Muscle layer of duodenum (tissue), 2 donors: Measurements from ENCODE around the gene PCMTD2.

ENCODE experiments used
- H3K27ac ChIP-seq: one replicate; pipeline ENCODE4 v1.7.0; 2013; ENCODE audit warnings: mild to moderate bottlenecking, low read length
- H3K27me3 ChIP-seq: one replicate; pipeline ENCODE4 v1.7.0; 2013; ENCODE audit warnings: low read depth, mild to moderate bottlenecking, control low read depth, low read length
- H3K36me3 ChIP-seq, 2 donors: one replicate each; pipeline ENCODE4 v1.7.0; 2013; ENCODE audit warnings: low read length in 2 of 2, control low read depth in 1 of 2, mild to moderate bottlenecking in 1 of 2; ENCODE audit not compliant: insufficient read depth in 2 of 2, control insufficient read depth in 1 of 2
- H3K4me1 ChIP-seq, 2 donors: one replicate each; pipeline ENCODE4 v1.7.0; 2013; ENCODE audit warnings: low read length in 2 of 2, mild to moderate bottlenecking in 2 of 2, control low read depth in 1 of 2, moderate library complexity in 1 of 2; ENCODE audit not compliant: insufficient read depth in 2 of 2, control insufficient read depth in 1 of 2
- H3K4me3 ChIP-seq, 2 donors: one replicate each; pipeline ENCODE4 v1.7.0; 2013; ENCODE audit warnings: low read length in 2 of 2, low read depth in 1 of 2, mild to moderate bottlenecking in 1 of 2
- H3K9me3 ChIP-seq, 2 donors: one replicate each; pipeline ENCODE4 v1.7.0; 2013; ENCODE audit warnings: low read length in 2 of 2, control low read depth in 1 of 2, mild to moderate bottlenecking in 1 of 2; ENCODE audit not compliant: control insufficient read depth in 1 of 2
- donor health status: healthy.

PCMTD2 gene

DNA sequence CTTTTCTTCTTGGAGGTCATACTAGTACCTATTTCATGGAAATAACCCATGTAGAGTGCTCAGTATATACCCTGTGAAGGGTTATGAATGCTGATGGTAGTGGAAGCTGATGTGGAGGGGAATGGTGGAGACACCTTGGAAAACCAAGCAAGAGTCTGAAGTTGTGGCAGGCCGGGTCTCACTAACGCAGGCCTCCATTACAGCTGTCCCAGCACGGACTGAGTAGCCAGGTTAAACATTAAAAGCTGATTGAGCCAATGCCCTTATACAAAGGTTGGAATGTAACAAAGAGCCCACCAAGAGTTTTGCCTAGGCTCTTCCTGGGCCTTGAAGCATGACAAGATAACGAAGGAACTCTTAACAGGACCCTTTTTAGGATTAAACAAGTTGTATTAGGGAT is 2.1 kb upstream of the PCMTD2 start:
- Histone ChIP-seq H3K36me3 (no peaks in the 10 kb centered on the region), H3K9me3 (no peaks in the 10 kb centered on the region), H3K27ac (no peak overlapping the region), H3K4me1 (peaks cover 12 to 20% of the 10 kb centered on the region in 2 donors), H3K4me3 (no peak overlapping the region), H3K27me3 (no peaks in the 10 kb centered on the region)

DNA sequence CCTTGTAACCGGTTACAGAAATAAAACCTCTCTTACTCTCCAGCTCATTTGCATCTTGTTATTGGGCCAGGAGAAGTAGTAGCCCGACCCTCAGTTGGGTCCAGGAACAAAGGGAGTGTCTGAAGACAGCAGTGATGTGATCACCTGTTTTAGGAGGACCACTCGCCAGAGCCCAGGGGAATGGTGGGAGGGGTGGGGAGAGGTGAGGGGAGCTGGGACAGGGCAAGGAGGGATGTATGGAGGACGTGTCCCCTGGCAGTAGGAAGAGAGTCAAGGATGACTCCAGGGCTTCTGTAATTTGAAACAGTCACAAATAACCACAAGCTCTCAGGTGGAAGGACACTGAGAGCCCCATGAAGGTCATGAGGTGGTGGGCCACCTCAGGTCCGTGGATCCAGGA is 1.4 kb upstream of the PCMTD2 start:
- no peak overlapping the region for H3K27ac ChIP-seq
- H3K4me3 ChIP-seq = no peak overlapping the region
- H3K4me1 ChIP-seq = peaks cover 12 to 22% of the 10 kb centered on the region in 2 donors
- H3K27me3 ChIP-seq = no peaks in the 10 kb centered on the region
- no peaks in the 10 kb centered on the region for H3K9me3 ChIP-seq
- H3K36me3 ChIP-seq = no peaks in the 10 kb centered on the region

DNA sequence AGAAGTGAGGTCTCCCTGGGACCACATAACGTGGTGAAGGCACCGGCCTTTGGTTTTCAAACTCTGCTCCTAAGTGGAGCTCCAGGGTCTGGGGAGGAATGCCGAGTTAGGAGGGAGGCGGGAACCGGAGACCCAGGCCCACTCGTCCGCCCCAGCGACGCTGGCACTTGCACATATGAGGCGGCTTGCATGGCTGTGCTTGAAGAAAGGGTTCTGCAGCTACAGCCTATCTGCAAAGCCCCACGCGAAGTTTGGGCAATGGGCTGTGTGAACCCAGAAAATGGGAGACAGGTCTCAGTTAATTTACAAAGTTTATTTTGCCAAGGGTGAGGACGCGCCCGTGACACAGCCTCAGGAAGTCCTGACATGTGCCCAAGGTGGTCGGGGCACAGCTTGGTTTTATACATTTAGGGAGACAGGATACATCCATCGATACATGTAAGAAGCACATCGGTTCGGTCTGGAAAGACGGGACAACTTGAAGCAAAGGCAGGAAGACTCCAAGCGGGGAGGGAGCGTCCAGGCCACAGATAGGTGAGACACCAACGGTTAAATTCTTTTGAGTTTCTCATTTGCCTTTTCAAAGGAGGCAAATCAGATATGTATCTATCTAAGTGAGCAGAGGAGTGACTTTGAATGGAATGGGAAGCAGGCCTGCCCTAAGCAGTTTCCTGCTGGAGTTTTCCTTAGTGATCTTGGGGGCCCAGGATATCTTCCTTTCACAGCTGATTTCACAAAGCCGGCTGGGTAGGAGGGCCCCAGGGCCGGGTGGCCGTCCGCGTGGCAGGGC is 782 bp upstream of the PCMTD2 start:
- H3K4me3 ChIP-seq = peak overlapping the region; percentile 48 to 84
- H3K4me1 ChIP-seq = peaks cover 12 to 22% of the 10 kb centered on the region in 2 donors
- no peak overlapping the region for H3K27ac ChIP-seq
- H3K36me3 ChIP-seq = no peaks in the 10 kb centered on the region
- H3K9me3 ChIP-seq = no peaks in the 10 kb centered on the region
- no peaks in the 10 kb centered on the region for H3K27me3 ChIP-seq

DNA sequence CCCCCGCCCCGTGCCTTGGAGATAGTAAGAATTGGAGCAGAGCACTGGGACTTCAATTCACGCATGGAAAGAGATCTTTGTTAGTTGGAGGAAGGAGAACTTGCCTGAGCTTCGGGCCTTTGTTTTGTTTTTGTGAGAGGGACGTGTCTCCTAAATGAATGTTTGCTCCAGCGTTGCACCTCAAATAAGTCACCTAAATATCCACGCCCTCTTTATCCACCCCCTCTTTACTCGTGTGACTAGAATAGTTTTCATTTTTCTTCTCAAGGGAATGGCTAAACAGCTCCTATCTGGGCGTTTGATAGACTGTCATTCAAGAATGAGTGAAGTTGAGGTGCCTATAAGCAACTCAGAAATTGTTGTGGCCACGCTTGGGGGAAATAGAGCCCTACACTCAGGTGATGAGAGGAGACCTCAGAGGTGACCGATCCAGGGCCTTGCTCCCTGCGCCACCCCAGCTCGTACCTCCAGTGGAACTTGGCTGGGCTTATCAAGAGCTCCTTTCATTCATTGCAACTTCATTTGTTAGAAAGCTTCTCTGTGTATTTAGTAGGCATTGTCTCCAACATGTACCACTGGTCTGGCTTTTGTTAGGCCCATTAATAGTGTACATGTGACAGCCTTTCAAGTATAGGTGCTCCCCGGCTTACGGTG is 861 bp downstream of the PCMTD2 start:
- H3K27ac ChIP-seq = no peak overlapping the region
- H3K4me3 ChIP-seq = peak overlapping the region; percentile 74 to 84
- no peaks in the 10 kb centered on the region for H3K9me3 ChIP-seq

DNA sequence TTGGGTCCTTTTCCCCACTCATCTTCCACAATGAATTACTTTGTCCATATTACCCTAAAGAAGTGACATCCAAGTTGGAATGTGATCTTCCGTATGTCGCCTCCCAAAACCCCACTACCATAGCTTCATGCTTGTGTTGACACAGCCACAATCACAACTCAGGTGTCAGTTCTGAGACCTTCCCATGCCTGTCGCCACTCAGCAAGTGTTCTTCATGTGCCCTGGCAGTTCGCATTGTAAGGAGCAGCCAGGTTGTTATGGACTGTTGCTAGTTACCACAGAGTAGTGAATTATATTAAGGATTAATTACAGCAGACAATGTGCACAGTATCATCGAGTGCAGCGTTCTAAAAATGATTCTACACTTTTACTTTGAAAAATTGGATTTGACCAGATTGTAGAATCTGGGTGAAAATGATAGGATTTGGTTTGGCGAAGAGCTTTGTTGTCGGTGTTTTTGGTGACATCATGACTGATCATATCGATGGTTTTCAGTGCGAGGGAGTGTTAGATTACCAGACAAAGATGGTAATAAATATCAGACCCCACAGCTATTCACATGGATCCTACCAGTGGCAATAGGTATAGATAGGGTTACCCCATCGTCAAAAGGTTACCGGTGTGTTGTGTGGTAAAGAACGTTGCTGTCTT is 1.7 kb downstream of the PCMTD2 start:
- no peak overlapping the region for H3K27ac ChIP-seq
- peaks cover 12 to 31% of the 10 kb centered on the region in 2 donors for H3K4me1 ChIP-seq
- peaks cover 0 to under 1% of the 10 kb centered on the region in 2 donors for H3K36me3 ChIP-seq
- H3K27me3 ChIP-seq = no peaks in the 10 kb centered on the region
- peak overlapping the region; percentile 74 to 84 for H3K4me3 ChIP-seq
- H3K9me3 ChIP-seq = no peaks in the 10 kb centered on the region

More for the DNA sequence above, 861 bp downstream of the PCMTD2 start:
- no peaks in the 10 kb centered on the region for H3K36me3 ChIP-seq
- H3K4me1 ChIP-seq = peaks cover 12 to 31% of the 10 kb centered on the region in 2 donors
- no peaks in the 10 kb centered on the region for H3K27me3 ChIP-seq

DNA sequence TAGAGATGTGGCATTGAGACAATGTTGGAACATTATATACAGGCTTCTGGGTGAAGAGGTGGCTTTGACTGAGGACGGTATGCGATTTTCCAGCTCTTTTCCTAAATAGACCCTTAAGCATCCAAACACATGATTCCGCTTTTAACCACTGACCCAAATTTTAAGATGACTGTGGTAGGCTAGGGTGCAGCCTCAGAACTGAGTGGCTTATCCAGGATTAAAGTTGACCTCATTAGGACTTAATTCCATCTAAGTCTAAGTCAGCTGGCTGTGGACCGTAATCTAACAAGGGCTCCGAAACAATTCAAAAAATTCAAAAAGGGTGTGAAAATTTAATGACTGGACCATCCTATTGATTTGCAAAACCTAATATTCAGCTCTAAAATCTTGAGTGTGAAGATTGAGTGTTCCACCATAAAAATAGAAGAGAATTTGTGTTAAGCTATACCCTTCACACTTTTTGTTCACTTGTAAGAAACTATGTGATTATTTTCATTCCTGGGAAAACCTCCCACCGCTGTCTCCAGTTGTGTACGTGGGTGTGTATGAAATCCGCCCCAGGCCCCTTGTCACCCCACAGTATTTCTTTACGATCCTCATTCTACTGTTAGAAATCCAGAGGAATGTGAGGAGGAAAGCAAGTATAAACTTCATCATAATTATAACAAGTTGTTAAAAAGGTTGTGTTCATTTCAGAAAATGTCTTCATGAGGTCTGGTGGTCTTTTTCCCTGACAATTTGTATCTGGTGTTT is 2.7 kb downstream of the PCMTD2 start:
- Histone ChIP-seq H3K9me3 (no peaks in the 10 kb centered on the region), H3K4me3 (no peak overlapping the region), H3K4me1 (peaks cover 12 to 31% of the 10 kb centered on the region in 2 donors), H3K36me3 (peaks cover 4 to 8% of the 10 kb centered on the region in 2 donors), H3K27ac (no peak overlapping the region), H3K27me3 (no peaks in the 10 kb centered on the region)

DNA sequence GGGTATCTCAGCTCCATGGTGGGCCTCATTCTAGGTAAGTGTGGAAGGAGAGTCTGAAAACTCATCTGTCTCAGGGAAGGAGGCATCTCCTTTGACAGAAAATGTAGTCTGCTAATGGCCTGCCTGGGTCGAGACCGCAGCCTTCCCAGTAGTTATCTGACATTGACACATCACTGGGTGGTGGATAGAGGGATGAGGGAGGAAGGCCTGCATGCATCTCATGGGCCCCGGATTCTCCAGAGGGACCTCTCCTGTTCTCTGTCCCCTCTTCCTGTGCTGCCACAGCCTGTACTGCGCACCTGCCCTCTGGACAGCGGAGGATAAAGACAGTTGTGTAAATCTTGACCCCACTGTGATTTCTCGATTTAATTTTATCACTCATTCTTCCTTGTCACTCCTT is 4.7 kb downstream of the PCMTD2 start:
- no peak overlapping the region for H3K27ac ChIP-seq
- H3K4me1 ChIP-seq = peaks cover 12 to 31% of the 10 kb centered on the region in 2 donors

DNA sequence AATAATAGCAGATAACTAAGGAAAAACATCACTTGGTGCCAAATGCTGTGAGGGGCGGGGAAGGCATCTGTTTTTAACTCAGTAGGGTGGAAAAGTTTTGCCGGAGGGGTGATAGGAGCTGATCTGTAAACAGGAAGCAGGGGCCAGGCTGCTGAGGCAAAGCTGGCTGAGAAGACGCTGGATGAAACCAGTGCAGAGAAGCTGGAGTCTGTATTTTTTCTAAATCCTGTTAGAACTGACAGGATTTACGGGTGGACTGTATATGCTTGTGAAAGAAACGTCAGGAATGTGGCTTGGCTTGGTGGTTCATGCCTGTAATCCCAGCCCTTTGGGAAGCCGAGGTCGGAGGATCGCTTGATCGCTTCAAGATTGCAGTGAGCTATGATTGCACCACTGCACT is 5.6 kb downstream of the PCMTD2 start:
- Histone ChIP-seq H3K4me1 (peaks cover 11 to 29% of the 10 kb centered on the region in 2 donors), H3K9me3 (no peaks in the 10 kb centered on the region), H3K4me3 (no peak overlapping the region), H3K36me3 (peaks cover 8 to 13% of the 10 kb centered on the region in 2 donors), H3K27me3 (no peaks in the 10 kb centered on the region), H3K27ac (no peak overlapping the region)

More for the DNA sequence above, 4.7 kb downstream of the PCMTD2 start:
- peaks cover 8 to 9% of the 10 kb centered on the region in 2 donors for H3K36me3 ChIP-seq
- H3K9me3 ChIP-seq = no peaks in the 10 kb centered on the region
- H3K4me3 ChIP-seq = no peak overlapping the region
- no peaks in the 10 kb centered on the region for H3K27me3 ChIP-seq

DNA sequence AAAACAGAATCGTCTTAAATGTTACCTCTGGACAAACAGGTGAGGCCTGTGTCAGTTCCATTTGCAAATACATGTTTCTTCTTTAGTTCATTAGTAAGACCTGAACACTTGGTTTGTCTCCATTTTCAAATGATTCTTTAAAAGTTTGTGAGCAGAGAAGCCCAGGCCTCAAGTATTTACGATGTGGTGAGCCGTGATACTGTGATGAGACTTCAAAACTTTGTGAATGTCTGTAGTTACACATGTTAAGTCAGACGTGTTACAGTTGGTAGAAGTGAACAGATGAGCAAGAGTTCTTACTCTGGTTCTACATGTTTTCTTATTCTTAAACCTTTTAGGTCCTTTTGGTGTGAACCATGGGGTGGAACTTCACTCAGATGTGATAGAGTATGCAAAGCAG is 8.5 kb downstream of the PCMTD2 start:
- Histone ChIP-seq H3K4me3 (no peak overlapping the region), H3K4me1 (peaks cover 0 to 9% of the 10 kb centered on the region in 2 donors), H3K27me3 (no peaks in the 10 kb centered on the region), H3K36me3 (peaks cover 8 to 19% of the 10 kb centered on the region in 2 donors), H3K27ac (no peak overlapping the region), H3K9me3 (no peaks in the 10 kb centered on the region)

DNA sequence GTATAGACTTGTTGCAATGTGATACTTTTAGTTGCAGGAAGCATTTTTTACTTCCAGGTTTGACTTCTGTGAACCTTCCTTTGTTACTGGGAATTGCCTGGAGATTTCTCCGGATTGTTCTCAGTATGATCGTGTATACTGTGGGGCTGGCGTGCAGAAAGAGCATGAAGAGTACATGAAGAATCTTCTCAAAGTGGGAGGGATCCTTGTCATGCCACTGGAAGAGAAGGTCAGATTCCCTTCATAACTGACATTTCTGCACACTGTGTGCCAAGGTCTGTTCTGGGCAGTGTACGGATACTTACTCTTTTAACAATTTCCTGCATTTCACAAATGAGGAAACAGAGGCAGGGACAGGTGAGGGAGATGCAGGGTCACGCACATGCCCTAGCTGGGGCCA is 9.7 kb downstream of the PCMTD2 start:
- no peak overlapping the region for H3K27ac ChIP-seq
- H3K4me3 ChIP-seq = no peak overlapping the region
- H3K4me1 ChIP-seq = peaks cover 0 to 6% of the 10 kb centered on the region in 2 donors
- H3K27me3 ChIP-seq = no peaks in the 10 kb centered on the region
- H3K36me3 ChIP-seq = peaks cover 8 to 21% of the 10 kb centered on the region in 2 donors
- H3K9me3 ChIP-seq = no peaks in the 10 kb centered on the region

DNA sequence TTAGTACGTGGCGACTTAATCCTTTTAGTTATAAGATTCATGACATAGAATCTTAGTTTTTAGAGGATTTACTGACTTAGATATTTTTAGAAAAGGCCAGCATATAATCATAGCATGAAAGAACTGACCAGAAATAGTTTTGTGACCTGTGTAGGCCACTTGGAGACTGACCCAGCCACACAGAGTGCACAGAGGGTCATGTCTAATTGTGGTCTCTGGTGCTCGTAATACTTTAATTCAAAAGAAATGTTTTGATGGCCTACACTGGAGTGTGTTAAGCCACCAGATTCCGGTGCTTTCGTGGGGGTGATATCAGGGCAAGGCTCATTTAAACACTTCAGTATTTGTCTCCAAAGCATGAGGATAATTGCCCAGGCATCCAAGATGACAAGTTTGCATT is 11.4 kb downstream of the PCMTD2 start:
- Histone ChIP-seq H3K4me3 (no peak overlapping the region), H3K9me3 (no peaks in the 10 kb centered on the region), H3K36me3 (peaks cover 8 to 24% of the 10 kb centered on the region in 2 donors), H3K4me1 (no peaks in the 10 kb centered on the region), H3K27ac (no peak overlapping the region), H3K27me3 (no peaks in the 10 kb centered on the region)
